K562 (cell line): Measurements from ENCODE around the gene LRRC27.

ENCODE experiments used
- ATF6 ChIP-seq: sonication (generic); formaldehyde crosslinking; IDR thresholded peaks from 2 replicates; pipeline ENCODE4 v1.4.0; 2020; ENCODE audit warnings: mild to moderate bottlenecking, missing genetic modification reagents
- CTCF ChIP-seq, 3 experiments: IDR thresholded peaks in 2 of 3; conservative IDR thresholded peaks in 1 of 3; 2 replicates each; pipeline ENCODE4 v1.5.1; 2011 to 2012; ENCODE audit warnings: low read length in 3 of 3, mild to moderate bottlenecking in 3 of 3, control low read depth in 2 of 3, improper control_type of control experiment in 1 of 3, inconsistent platforms in 1 of 3, low read depth in 1 of 3, mixed read lengths in 1 of 3, moderate library complexity in 1 of 3; ENCODE audit not compliant: insufficient read depth in 2 of 3
- E2F6 ChIP-seq, 2 experiments: IDR thresholded peaks; 2 replicates each; pipeline ENCODE4 v1.6.1; 2011; ENCODE audit warnings: borderline replicate concordance in 1 of 2, control low read depth in 1 of 2, low read depth in 1 of 2, low read length in 1 of 2, mild to moderate bottlenecking in 1 of 2, mixed read lengths in 1 of 2, moderate library complexity in 1 of 2; ENCODE audit not compliant: insufficient read depth in 1 of 2, insufficient read length in 1 of 2, poor library complexity in 1 of 2, severe bottlenecking in 1 of 2; ENCODE audit errors: extremely low read depth in 1 of 2
- FOS ChIP-seq: IDR thresholded peaks from 3 replicates; pipeline ENCODE4 v1.6.1; 2011; ENCODE audit not compliant: insufficient read length; ENCODE audit errors: extremely low read depth
- GABPA ChIP-seq: fragments of 200-800 bp; sonication (Bioruptor generic); conservative IDR thresholded peaks from 2 replicates; pipeline ENCODE4 v1.6.1; 2016; ENCODE audit warnings: low read depth, missing genetic modification characterization, missing compliant biosample characterization
- JUNB ChIP-seq: fragments of 450-650 bp; formaldehyde crosslinking; conservative IDR thresholded peaks from 2 replicates; pipeline ENCODE4 v1.4.0; 2020; ENCODE audit warnings: mild to moderate bottlenecking
- SNAPC5 ChIP-seq: fragments of 250-450 bp; sonication (Bioruptor Pico); IDR thresholded peaks from 2 replicates; pipeline ENCODE4 v1.8.0; 2021; ENCODE audit warnings: moderate library complexity, mild to moderate bottlenecking, inconsistent platforms
- SPI1 ChIP-seq: IDR thresholded peaks from 2 replicates; pipeline ENCODE4 v1.6.1; 2011; ENCODE audit warnings: low read depth, low read length, control low read depth, borderline replicate concordance
- ZKSCAN8 ChIP-seq: fragments of 200-800 bp; sonication (Bioruptor generic); IDR thresholded peaks from 2 replicates; pipeline ENCODE4 v1.6.1; 2016; ENCODE audit warnings: missing genetic modification characterization, missing compliant biosample characterization
- ZNF445 ChIP-seq: fragments of 250-450 bp; sonication (Bioruptor Pico); IDR thresholded peaks from 2 replicates; pipeline ENCODE4 v1.4.0; 2020; ENCODE audit warnings: low read depth, mild to moderate bottlenecking, moderate library complexity

- TF ChIP-seq CTCF (IDR thresholded peaks at IDR 0.05 in 2 of 3, conservative IDR thresholded peaks at IDR 0.05 in 1 of 3; ENCODE audit: insufficient read depth in 2 of 3, low read depth in 1 of 3, low read length in 3 of 3) (no peak), GABPA (no peak), FOS (no peak), JUNB (CRISPR knock-in tag) (no peak), ATF6 (CRISPR knock-in tag) (no peak), SPI1 (no peak), ZNF445 (no peak), ZKSCAN8 (no peak), E2F6 (IDR thresholded peaks at IDR 0.05; ENCODE audit: borderline replicate concordance in 1 of 2, extremely low read depth in 1 of 2, insufficient read depth in 1 of 2, insufficient read length in 1 of 2, low read depth in 1 of 2, low read length in 1 of 2, poor library complexity in 1 of 2, severe bottlenecking in 1 of 2) (no peak), SNAPC5 (CRISPR knock-in tag) (no peak)
Observed at GRCh38 chr10:132374176-132374575, 42.2 kb downstream of the LRRC27 start.
